CD4-positive, alpha-beta T cell treated with Interleukin-1 beta for 1 hour (primary cell): ENCODE data around the gene WHAMM.
"Not testable (repeated sequence)": the region's sequence is repeated elsewhere in the genome, so short reads cannot be mapped to it uniquely, and the experiment has no call there.

ENCODE experiments used
- DNase-seq, 2 donors: peaks; one replicate each; pipeline ENCODE4 v3.0.0-alpha.2; 2020 to 2022

WHAMM gene

GRCh38 chr15:82809308-82810060 is at the start of gene WHAMM:
Gene WHAMM, plus strand, starts transcription at chr15:82809628. Its CDS starts 99 bp downstream, at chr15:82809727.
- peak; percentile 97 to 98 for DNase-seq

GRCh38 chr15:82763361-82764116 is 45.9 kb upstream of the WHAMM start:
- DNase-seq, result no peak

GRCh38 chr15:82764117-82764490 is 45.3 kb upstream of the WHAMM start:
- DNase-seq, result no peak

DNA sequence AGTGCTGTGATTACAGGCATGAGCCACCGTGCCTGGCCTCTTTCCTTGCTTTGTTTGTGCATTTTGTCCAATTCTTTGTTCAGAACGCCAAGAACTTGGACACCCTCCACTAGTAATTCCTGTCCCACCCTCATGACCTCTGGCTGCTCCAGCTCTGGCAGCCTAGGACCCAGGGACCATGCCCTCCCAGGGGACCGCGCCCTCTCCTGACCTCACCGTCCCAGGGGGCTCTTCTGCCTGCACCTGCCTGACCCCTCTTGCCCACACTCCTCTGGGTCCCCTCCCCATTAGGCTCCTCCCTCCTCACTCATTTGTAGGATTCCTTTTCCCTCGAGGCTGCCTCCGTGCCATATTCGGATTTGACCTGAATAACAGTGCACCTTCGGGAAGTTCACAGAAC is 44.7 kb upstream of the WHAMM start:
- DNase-seq, result no peak

GRCh38 chr15:82766201-82766600 is 43.2 kb upstream of the WHAMM start:
- not testable (repeated sequence) for DNase-seq

DNA sequence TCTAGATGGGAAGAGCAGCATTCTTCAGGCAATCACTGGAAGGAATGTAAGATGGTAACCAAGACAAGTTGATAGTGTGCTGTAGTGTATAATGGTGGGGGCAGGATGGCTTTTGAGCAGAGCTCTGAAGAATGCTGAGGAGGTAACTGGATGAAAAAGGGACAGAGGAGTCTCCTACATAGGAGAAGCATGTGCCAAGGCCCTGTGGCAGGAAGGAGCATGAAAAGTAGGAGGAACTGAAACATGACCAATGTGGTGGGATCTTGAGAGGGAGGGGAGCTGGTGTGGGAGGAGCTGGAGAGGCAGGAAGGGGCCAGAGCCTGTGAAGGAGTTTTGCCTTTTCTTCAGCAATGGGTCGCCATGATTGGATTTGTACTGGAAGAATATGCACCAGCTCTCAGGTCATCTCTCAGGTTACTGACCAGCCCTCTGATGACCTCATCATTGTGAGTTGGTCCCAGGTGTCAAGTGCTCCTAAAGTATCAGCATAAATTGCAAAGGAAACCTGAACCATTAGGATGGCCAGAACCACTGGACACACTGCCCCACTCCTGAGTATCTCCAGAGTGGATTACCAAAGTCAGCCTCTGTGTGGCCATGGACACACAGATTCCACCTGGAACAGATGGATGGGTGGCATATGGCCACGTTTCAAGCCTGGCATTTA is 42.1 kb upstream of the WHAMM start:
- no peak for DNase-seq

DNA sequence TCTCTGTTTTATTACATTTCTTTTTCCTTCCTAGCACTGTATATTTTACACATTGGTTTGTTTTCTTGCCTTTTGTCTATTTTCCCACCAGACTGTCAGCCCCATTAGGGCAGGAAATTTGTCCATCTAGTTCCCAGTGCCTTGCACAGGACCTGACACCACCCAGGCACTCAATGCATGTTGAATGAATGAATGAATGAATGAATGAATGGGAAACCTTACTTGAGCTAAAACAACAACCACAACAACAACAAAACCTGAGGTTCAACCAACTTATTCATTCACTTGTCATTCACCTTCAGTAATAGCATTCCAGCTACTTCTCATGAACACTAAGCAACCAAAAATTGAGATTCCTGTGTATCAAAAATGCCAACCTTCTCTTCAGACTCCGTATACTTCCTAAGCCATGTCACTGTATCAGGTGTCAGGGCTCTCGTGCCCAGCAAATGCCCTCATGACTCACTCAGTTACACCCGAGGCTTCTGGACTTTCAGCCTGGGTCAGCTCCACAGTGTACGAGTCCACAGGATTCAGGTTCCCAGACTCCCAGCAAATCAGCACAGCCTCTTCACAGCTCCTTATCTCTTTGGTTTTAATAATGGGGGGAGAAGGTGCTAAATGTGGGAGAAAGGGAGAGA is 40.9 kb upstream of the WHAMM start:
- DNase-seq, result no peak

DNA sequence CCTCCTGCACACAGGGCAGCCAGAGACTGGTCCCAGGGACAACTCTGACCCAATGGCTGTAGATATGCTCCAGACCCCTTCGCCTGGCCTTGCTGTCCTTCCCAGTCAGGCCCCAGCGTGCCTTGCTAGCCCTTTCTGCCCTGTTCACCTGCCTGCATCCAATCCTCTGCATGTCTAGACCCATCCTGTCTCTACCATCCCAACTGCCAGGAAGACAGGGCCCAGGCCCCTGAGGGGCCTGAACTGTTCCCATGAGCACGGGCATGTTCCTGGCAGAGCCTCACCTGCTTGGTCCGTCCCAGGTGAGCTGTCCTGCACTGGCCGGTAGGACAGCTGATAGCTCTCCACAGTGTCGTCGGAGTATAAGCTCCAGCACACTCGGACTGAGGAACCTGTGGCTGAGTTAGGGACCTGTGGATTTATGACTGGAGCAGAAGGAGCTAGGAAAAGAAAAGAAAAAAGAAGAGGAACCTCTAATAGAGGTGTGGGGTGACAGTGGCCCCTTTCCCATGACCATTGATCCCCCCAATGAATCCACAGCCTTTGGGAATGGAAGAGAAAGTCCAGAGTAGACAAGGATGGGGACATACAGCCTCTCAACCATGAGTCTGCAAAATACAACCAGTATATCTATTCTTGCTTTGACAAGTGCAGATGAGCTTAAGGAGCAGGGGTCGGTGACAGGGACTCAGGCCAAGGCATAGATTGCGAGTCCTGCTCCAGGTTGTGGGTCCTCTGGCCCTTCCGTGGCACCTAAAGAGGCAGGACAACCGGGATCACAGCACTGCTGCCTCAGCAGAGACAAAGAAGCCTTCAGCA is 37.4 kb upstream of the WHAMM start:
- DNase-seq, result no peak

GRCh38 chr15:82774496-82774895 is 34.9 kb upstream of the WHAMM start:
- DNase-seq, result no peak

- no peak for DNase-seq
Observed at GRCh38 chr15:82778755-82779154, 30.7 kb upstream of the WHAMM start.

DNA sequence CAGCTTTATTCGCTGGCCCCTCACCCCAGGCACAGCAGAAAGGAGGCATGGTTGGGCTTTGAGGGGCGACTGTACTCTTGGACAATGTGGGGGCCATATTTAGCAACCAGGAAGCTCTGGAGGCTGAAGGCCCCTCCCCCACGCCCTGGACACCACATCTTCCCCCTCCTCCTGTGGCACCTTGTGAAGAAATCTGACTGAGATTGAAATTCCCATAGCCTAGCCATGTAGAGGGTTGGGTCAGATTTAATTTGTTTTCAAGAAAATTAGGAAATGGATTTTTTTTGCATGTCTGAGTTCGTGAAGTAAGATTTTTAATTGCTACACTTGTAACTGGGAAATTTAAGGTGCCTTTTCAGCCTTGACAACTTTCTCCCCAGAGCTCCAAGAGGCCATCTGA is 28.1 kb upstream of the WHAMM start:
- no peak for DNase-seq

DNA sequence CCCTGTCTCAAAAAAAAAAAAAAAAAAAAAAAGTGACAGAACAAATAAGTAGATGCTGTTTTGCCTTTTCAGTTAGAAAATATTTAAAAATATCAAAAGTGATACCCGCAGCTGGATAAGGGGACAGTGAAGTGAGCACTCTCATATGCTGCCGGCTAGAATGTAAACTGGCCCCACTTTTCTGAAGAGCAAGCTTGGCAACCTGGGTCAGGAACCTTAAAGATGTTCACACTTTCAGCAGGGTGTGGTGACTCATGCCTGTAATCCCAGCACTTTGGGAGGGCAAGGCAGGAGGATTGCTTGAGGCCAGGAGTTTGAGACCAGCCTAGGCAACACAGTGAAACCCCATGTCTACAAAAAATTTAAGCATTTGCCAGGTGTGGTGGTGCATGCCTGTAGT is 20.9 kb upstream of the WHAMM start:
- DNase-seq, result no peak

GRCh38 chr15:82789491-82789890 is 19.9 kb upstream of the WHAMM start:
- no peak for DNase-seq

GRCh38 chr15:82790321-82790720 is 19.1 kb upstream of the WHAMM start:
- DNase-seq, result no peak

GRCh38 chr15:82792068-82792467 is 17.4 kb upstream of the WHAMM start:
- no peak for DNase-seq

DNA sequence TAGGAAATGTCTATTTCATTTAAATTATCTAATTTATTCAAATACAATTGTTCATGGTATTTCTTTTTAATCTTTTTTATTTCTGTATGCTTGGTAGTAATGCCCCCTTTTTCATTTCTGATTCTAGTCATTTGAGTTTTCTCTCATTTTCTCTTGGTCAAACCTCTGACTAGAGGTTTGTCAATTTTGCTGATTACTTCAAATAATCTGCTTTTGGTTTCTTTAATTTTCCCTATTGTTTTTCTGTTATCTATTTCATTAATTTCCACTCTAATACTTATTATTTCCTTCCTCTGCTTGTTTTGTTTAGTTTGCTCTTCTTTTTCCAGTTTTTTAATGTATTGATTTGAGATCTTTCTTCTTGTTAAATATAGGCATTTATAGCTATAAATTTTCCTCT is 15.7 kb upstream of the WHAMM start:
- DNase-seq, result no peak

DNA sequence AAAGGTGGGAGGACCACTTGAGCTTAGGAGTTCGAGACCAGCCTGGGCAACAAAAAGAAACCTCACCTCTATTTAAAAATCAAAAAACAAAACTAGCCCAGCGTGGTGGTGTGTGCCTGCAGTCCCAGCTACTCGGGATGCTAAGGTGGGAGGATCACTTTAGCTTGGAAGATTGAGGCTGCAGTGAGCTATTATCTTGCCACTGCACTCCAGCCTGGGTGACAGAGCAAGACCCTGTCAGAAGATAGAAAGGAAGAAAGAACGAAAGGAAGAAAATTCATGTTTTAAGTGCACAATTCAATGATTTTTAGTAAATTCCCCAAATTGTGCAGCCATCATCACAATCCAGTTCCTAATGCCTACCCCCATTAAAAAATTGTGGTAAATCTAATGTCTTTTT is 11.3 kb upstream of the WHAMM start:
- no peak for DNase-seq

- DNase-seq, result no peak
Observed at GRCh38 chr15:82798531-82799166, 10.8 kb upstream of the WHAMM start.

GRCh38 chr15:82799183-82799841 is 10.1 kb upstream of the WHAMM start:
- DNase-seq, result no peak

- no peak for DNase-seq
Observed at GRCh38 chr15:82802497-82802896, 6.9 kb upstream of the WHAMM start.

DNA sequence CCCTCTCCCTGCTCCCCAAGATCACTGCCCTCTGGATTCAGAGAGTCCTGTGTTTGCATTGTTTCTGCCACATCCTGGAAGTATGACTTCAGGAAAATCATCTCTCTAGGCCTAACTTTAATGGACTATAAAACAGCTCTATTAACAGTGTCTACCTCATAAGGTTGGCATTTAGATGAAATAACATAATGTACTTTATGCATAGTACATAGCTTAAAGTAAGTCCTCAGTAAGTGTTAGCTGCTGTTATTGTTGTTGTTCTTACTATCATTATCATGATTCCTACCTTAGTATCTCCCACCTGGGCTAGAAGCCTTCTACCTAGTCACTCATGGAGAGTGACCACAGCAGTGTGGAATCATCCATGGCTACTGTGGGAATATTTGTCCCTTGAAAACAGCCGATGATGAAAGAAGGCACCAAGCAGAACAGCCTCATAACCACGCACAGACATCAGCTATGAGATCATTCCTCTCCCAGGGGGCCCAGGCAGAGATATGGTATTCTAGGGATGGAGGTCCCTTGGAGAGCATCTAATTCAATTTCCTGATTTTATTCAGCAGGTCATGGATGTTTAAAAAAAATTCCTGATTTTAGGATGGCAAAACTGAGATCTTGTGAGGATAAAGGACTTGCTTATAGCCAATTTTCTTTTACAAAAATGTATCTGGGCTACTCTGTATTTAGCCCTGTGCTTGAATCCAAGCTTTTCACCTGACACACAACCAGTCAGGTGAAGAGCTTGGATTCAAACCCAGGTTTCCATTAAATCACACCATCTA is 5.4 kb upstream of the WHAMM start:
- DNase-seq, result no peak
